HL-60 (cell line): ENCODE measurements around the gene C16orf54.

Experiments used
- CTCF ChIP-seq: IDR thresholded peaks from one replicate; pipeline ENCODE4 v1.5.1; 2011; ENCODE audit warnings: low read length, control low read depth, inconsistent platforms; ENCODE audit not compliant: insufficient read depth
- GABPA ChIP-seq: IDR thresholded peaks from 2 replicates; pipeline ENCODE4 v1.6.1; 2012; ENCODE audit warnings: low read depth
- POLR2AphosphoS5 ChIP-seq: IDR thresholded peaks from 2 replicates; pipeline ENCODE4 v1.6.1; 2012; ENCODE audit warnings: low read depth
- REST ChIP-seq: IDR thresholded peaks from 2 replicates; pipeline ENCODE4 v1.6.1; 2012; ENCODE audit warnings: low read depth; ENCODE audit not compliant: insufficient replicate concordance
- SPI1 ChIP-seq: IDR thresholded peaks from 2 replicates; pipeline ENCODE4 v1.6.1; 2012; ENCODE audit warnings: low read depth, mild to moderate bottlenecking, borderline replicate concordance

GRCh38 chr16:29719063-29719462 lies 26.7 kb downstream of the C16orf54 start:
- TF ChIP-seq POLR2AphosphoS5 = no peak
- TF ChIP-seq CTCF = no peak
- TF ChIP-seq REST = no peak
- TF ChIP-seq GABPA = no peak
- no peak for TF ChIP-seq SPI1
